AG04450 (cell line): ENCODE results near the gene ANKRD62. TPM values are rescaled to one million over a fixed set of nuclear protein-coding genes. Genes with fewer than 3 reads are reported as not detected.
"Not testable (repeated sequence)": the region's sequence is repeated elsewhere in the genome, so short reads cannot be mapped to it uniquely, and the experiment has no call there.

ENCODE experiments used
- CTCF ChIA-PET: fragments of 300-600, 350-600 bp; formaldehyde crosslinking; extraction: SDS; loops from one replicate; lab custom pipeline; 2022; ENCODE audit warnings: antibody characterized with exemption, inconsistent platforms; lab: Charles Lee
- POLR2A ChIA-PET: fragments of 350-600 bp; formaldehyde crosslinking; extraction: SDS; loops from one replicate; lab custom pipeline; 2021; ENCODE audit warnings: antibody characterized with exemption, inconsistent platforms; lab: Yijun Ruan, JAX
- DNase-seq: peaks from one replicate; pipeline ENCODE4 v3.0.0-alpha.2; 2011; ENCODE audit warnings: low read depth, low spot score
- H3K27ac ChIP-seq: one replicate; pipeline ENCODE4 v1.5.1; 2012; ENCODE audit warnings: low read depth, low read length, control low read depth
- H3K27me3 ChIP-seq: one replicate; pipeline ENCODE4 v1.6.0; 2012; ENCODE audit warnings: low read length; ENCODE audit not compliant: control insufficient read depth, insufficient read depth
- H3K4me3 ChIP-seq: 2 replicates; pipeline ENCODE4 v1.5.1; 2011; ENCODE audit warnings: mild to moderate bottlenecking, low read depth, low read length, control low read depth
- H3K9me3 ChIP-seq: 2 replicates; pipeline ENCODE4 v1.5.1; 2012; ENCODE audit warnings: low read length; ENCODE audit not compliant: control insufficient read depth, insufficient read depth
- polyA plus RNA-seq: library from polyadenylated mRNA; depleted of rRNA; stranded (reverse); fragments of >200 nt; gene quantifications from 2 replicates; pipeline ENCODE4 v1.2.3, GENCODE V29; 2011
- TF ChIP-seq, protein P1 (sequence below): IDR thresholded peaks from 2 replicates; pipeline ENCODE4 v1.5.1; 2011; ENCODE audit warnings: low read depth, low read length, control low read depth, inconsistent platforms

The ANKRD62 gene
- polyA plus RNA-seq, 1 experiment, result not detected

DNA sequence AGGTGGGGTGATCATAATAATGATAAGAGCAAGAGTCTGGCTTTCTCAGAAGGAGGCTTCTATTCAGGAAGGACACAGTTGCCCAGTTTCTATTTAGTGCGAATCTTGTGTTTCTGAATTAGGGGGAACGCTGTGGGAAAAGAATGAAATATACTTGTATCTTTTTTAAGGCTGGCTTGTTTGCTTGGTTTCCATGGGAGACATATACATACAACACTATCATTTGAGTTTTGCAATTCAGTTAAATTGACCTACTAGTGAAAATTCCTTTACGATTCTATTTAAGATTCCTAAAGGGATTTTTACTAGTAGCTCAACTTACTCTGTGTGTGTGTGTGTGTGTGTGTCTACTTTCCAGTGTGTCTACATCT is 24.7 kb upstream of the ANKRD62 start:
- no peaks in the 10 kb centered on the region for H3K27me3 ChIP-seq
- ChIA-PET POLR2A (no interaction called here), CTCF (no interaction called here)
- no peak overlapping the region for H3K27ac ChIP-seq
- no peak for DNase-seq
- TF ChIP-seq, protein P1, sequence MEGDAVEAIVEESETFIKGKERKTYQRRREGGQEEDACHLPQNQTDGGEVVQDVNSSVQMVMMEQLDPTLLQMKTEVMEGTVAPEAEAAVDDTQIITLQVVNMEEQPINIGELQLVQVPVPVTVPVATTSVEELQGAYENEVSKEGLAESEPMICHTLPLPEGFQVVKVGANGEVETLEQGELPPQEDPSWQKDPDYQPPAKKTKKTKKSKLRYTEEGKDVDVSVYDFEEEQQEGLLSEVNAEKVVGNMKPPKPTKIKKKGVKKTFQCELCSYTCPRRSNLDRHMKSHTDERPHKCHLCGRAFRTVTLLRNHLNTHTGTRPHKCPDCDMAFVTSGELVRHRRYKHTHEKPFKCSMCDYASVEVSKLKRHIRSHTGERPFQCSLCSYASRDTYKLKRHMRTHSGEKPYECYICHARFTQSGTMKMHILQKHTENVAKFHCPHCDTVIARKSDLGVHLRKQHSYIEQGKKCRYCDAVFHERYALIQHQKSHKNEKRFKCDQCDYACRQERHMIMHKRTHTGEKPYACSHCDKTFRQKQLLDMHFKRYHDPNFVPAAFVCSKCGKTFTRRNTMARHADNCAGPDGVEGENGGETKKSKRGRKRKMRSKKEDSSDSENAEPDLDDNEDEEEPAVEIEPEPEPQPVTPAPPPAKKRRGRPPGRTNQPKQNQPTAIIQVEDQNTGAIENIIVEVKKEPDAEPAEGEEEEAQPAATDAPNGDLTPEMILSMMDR, result no peak
- peaks cover 9% of the 10 kb centered on the region; the same call in 1 of the 2 replicates for H3K9me3 ChIP-seq
- H3K4me3 ChIP-seq, result no peak overlapping the region

DNA sequence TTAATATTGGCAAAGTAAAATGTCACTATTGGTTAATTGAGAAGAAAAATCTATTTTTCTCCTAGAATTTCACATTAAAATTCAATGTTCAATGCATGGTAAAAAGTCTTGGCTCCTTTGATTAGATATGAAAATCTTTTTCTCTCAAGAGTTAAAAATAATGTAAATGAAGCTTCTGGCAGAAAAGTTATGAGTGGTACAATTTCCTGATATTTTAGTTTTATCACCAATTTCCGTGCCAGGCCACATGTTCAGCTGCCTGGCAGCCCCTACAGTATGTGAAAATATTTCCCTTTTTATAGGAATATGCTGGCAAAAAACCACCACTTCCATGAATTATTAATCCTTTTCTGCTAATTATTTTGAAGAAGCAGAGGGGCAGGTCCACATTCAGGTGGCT is 22.6 kb upstream of the ANKRD62 start:
- POLR2A ChIA-PET, H3K4me3 ChIP-seq, CTCF ChIA-PET, H3K27ac ChIP-seq, H3K9me3 ChIP-seq, H3K27me3 ChIP-seq, DNase-seq: not testable (repeated sequence)

DNA sequence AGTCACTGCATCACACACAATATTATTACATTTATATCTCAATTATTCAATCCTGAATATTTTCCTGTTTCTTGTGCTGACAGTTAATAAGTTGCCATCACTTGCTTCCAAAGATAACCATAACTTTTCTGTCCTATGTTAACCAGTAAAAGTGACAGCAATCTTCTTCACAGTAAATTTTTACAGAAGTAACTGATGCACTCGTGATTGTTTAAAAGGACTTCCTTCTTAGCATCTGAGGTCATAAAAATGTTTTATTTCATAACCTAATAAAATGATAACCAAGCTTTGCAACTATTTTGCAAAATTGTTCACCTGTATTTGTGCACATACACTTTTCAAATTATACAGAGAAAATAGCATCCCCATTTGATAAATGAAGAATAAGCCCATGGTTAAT is 20.6 kb upstream of the ANKRD62 start:
- H3K9me3 ChIP-seq, result peaks cover 2% of the 10 kb centered on the region; the same call in 1 of the 2 replicates
- POLR2A ChIA-PET, result no interaction called here
- TF ChIP-seq, protein P1, result no peak
- no peaks in the 10 kb centered on the region for H3K27me3 ChIP-seq
- no peak overlapping the region for H3K4me3 ChIP-seq
- no peak overlapping the region for H3K27ac ChIP-seq
- no peak for DNase-seq
- CTCF ChIA-PET, result interaction anchor here (0.8 kb wide), 1 partner anchor 33 kb away, joined by 3 read pairs; no protein-coding TSS in a partner anchor

DNA sequence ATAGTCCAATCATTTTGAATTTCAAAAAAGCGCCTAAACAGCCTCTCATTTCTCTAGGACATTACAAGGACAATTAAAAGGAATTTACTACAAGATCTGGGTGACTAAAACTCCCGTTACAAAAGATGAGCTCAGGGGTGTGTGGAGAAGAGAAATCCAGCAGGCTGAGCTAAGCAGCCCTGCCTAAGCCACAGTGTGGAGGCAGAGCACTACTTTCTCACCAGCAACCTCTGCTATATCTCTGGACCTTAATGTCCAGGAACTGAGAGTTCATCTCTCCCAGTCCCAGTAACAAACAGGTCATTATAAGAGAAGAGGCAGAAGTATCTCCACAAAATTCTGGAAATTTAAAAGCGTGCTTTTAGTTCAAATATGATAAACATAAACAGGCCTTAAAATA is 18.9 kb upstream of the ANKRD62 start:
- DNase-seq, result no peak
- no peak overlapping the region for H3K27ac ChIP-seq
- H3K27me3 ChIP-seq, result no peaks in the 10 kb centered on the region
- ChIA-PET CTCF (no interaction called here), POLR2A (no interaction called here)
- no peak overlapping the region for H3K4me3 ChIP-seq
- TF ChIP-seq, protein P1, result 0 out of 2 replicates have a peak, but pooled peaks have one; percentile 10
- H3K9me3 ChIP-seq, result no peaks in the 10 kb centered on the region

DNA sequence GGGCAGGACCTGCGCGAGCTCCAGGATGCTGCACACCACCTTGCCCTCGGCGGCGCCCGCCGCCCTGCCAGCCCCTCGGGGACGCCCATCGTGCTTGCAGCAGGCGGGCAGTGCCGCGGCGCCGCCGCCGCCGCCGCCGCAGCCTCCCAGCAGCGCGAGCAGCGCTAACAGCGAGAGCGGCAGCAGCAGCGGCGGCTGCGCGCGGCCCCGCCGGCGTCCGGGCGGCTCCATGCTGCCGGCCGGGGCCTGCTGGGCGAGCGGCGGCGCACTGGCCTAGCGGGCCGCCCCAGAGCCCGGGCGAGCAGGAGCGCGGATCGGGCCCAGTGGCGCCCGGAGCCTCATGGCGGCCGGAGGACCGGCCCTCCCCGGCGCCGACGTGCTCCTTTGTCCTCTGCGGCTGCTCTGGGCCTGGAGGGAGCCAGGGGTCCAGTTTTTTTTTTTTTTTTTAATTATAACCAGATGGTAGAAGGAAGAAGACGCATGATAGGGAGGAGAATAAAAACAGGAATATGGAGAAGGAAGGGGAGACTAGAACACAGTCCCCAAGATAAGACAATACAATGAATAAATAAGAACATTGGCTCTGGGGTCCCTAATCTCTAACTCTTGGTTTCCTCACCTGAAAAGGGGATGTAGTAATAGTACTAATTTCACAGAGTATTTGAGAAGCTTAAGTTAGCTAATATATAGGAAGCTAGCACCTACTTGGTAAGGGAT is 17.1 kb upstream of the ANKRD62 start:
- H3K4me3 ChIP-seq, result peak overlapping the region; percentile 37
- TF ChIP-seq, protein P1, result no peak
- no peaks in the 10 kb centered on the region for H3K9me3 ChIP-seq
- DNase-seq, result no peak
- H3K27ac ChIP-seq, result no peak overlapping the region
- H3K27me3 ChIP-seq, result no peaks in the 10 kb centered on the region
- POLR2A ChIA-PET, result interaction anchor here (0.5 kb wide), 1 partner anchor 1146 kb away, joined by 4 read pairs; no protein-coding TSS in a partner anchor
- CTCF ChIA-PET, result no interaction called here

DNA sequence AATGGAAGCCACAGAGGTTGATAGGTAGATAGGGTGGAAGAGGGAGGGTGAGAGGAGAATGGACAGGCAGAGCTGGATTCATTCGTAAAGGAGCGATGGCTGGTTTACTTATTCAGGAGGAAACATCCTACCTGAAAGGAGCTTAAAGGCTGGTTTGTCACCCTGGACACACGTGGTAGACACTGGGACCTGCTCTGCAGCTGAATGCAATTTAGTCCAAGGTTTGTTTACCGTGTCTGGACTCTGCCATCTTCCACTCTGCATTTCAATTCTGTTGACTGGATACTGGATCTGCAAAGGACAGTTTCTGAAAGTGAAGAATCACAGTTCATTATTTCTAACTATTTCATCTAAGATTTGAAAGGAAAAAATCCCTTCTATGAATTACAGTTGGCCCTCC is 15.6 kb upstream of the ANKRD62 start:
- DNase-seq, H3K27me3 ChIP-seq, CTCF ChIA-PET, H3K27ac ChIP-seq, H3K9me3 ChIP-seq, H3K4me3 ChIP-seq, POLR2A ChIA-PET: not testable (repeated sequence)
